CD8-positive, alpha-beta memory T cell (primary cell): Measurements from ENCODE around the gene ERCC6L2. TPM values are rescaled to one million over a fixed set of nuclear protein-coding genes. Genes with fewer than 3 reads are reported as not detected.

ENCODE experiments used
- CTCF ChIA-PET: fragments of 350-600 bp; sonication (Branson Sonifier 250); formaldehyde crosslinking; loops from one replicate; lab custom pipeline; 2021; ENCODE audit warnings: antibody characterized with exemption; lab: Charles Lee
- POLR2A ChIA-PET: fragments of 350-600 bp; sonication (Branson Sonifier 250); formaldehyde crosslinking; loops from one replicate; lab custom pipeline; 2021; ENCODE audit warnings: antibody characterized with exemption; lab: Charles Lee
- DNase-seq, 5 donors: peaks; one replicate each; pipeline versions ENCODE4 v3.0.0 to v3.0.0-alpha.2; 2020 to 2022; ENCODE audit warnings: mixed read lengths in 1 of 5
- H3K27ac ChIP-seq: one replicate; pipeline ENCODE4 v1.7.0; 2013; ENCODE audit warnings: low read depth, mild to moderate bottlenecking, low read length, moderate library complexity
- H3K27me3 ChIP-seq: 2 replicates; pipeline ENCODE4 v1.7.0; 2013; ENCODE audit warnings: low read length, mild to moderate bottlenecking; ENCODE audit not compliant: insufficient read depth, poor library complexity, severe bottlenecking
- H3K36me3 ChIP-seq: 2 replicates; pipeline ENCODE4 v1.7.0; 2013; ENCODE audit warnings: mild to moderate bottlenecking, low read length, moderate library complexity; ENCODE audit not compliant: insufficient read depth
- H3K4me1 ChIP-seq: 2 replicates; pipeline ENCODE4 v1.7.0; 2013; ENCODE audit warnings: mild to moderate bottlenecking, low read length, moderate library complexity; ENCODE audit not compliant: insufficient read depth
- H3K4me3 ChIP-seq: 2 replicates; pipeline ENCODE4 v1.7.0; 2013; ENCODE audit warnings: mild to moderate bottlenecking, low read length
- H3K9me3 ChIP-seq: 2 replicates; pipeline ENCODE4 v1.7.0; 2013; ENCODE audit warnings: mild to moderate bottlenecking, low read length
- H3K27ac Mint-ChIP-seq, 8 donors: one replicate each; pipeline ENCODE4 v1.8.0; 2020 to 2021; ENCODE audit warnings: mixed read lengths in 8 of 8, mild to moderate bottlenecking in 6 of 8, inconsistent platforms in 3 of 8, moderate library complexity in 3 of 8
- H3K27me3 Mint-ChIP-seq, 2 donors: one replicate each; pipeline ENCODE4 v1.8.0; 2020 to 2021; ENCODE audit warnings: mixed read lengths in 2 of 2, mild to moderate bottlenecking in 1 of 2, moderate library complexity in 1 of 2
- H3K36me3 Mint-ChIP-seq, 3 donors: one replicate each; pipeline ENCODE4 v1.8.0; 2020 to 2021; ENCODE audit warnings: mixed read lengths in 3 of 3, inconsistent platforms in 1 of 3, mild to moderate bottlenecking in 1 of 3
- H3K4me1 Mint-ChIP-seq, 3 donors: one replicate each; pipeline ENCODE4 v1.8.0; 2020 to 2021; ENCODE audit warnings: mixed read lengths in 3 of 3, inconsistent platforms in 1 of 3, mild to moderate bottlenecking in 1 of 3
- H3K4me3 Mint-ChIP-seq, 7 donors: one replicate each; pipeline ENCODE4 v1.8.0; 2020 to 2021; ENCODE audit warnings: mixed read lengths in 7 of 7, mild to moderate bottlenecking in 6 of 7, moderate library complexity in 4 of 7, inconsistent platforms in 2 of 7
- H3K9me3 Mint-ChIP-seq, 5 donors: one replicate each; pipeline ENCODE4 v1.8.0; 2020 to 2022; ENCODE audit warnings: mixed read lengths in 5 of 5, mild to moderate bottlenecking in 3 of 5, moderate library complexity in 2 of 5, inconsistent platforms in 1 of 5
- polyA plus RNA-seq: library from polyadenylated mRNA; unstranded; fragments of 300-500 nt; fragmentation: Illumina TruSeq; gene quantifications from one replicate; pipeline ENCODE4 v1.2.3, GENCODE V29; 2021
- total RNA-seq, 2 experiments: library from RNA; stranded (reverse); gene quantifications; one replicate each; pipeline ENCODE4 v1.2.3, GENCODE V29; 2021

ERCC6L2 gene
- total and polyA plus RNA-seq, 3 experiments from 2014 or later = 30.0 to 41.2 (median 32.7) TPM

DNA sequence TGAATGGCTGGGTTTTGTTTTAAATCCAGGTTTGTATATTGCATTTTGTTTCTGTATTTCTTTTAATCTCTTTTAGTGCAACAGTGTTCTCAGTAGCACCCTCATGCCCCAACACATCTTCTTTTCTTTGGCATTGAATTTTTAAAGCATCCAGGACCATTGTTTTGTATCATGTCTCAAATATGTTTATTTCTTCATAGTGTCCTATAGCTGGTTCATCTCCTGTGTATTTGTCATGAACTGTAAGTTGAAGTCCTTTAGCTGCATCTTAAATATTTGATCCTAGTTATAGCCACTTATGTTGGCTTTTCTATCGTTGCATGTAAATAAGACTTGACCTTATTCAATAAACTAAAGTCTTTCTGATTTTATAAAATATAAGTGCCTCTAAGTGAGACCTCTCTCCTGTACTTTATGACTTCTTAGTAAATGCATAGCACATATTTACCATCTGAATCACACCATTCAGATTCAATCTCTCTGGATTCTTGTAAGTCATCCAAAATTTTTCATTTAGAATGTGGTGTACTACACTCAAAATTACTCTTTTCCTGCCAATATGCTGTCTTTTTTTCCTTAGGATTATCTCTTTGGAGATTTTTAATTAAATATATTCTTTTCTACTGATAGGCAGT, 21.0 kb upstream of the ERCC6L2 start:
- H3K27me3 ChIP-seq = no peaks in the 10 kb centered on the region
- no peak overlapping the region for H3K27ac ChIP-seq
- Mint-ChIP-seq H3K4me1 (peaks cover 4 to 22% (median 14%) of the 10 kb centered on the region in 3 donors), H3K27me3 (no peaks in the 10 kb centered on the region), H3K36me3 (peaks cover 0 to 4% (median 3%) of the 10 kb centered on the region in 3 donors), H3K9me3 (no peaks in the 10 kb centered on the region), H3K4me3 (no peak overlapping the region), H3K27ac (no peak overlapping the region)
- no peaks in the 10 kb centered on the region for H3K9me3 ChIP-seq
- ChIA-PET POLR2A (no interaction called here), CTCF (no interaction called here)
- no peaks in the 10 kb centered on the region for H3K36me3 ChIP-seq
- H3K4me1 ChIP-seq = no peaks in the 10 kb centered on the region
- no peak for DNase-seq
- H3K4me3 ChIP-seq = no peak overlapping the region

DNA sequence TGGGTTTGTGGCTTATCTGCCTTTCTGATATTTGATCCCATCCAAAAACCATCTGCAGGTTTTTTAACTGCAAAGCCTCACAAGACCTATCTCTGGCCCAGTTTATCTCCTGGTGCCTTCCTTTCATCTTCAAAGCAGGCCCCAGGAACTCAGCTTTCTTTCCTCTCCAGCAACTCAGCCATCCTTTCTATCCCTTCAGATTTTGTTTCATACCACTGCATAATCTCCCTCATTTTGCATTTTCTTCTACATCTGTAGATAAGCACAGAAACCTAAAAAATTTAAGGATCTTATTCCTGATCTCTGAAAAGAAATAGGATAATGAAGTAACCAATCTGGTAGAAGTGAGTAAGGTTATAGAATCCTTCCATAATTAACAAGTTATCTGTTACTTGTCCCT, 19.5 kb upstream of the ERCC6L2 start:
- Histone ChIP-seq H3K27me3 (no peaks in the 10 kb centered on the region), H3K9me3 (no peaks in the 10 kb centered on the region), H3K36me3 (no peaks in the 10 kb centered on the region), H3K4me1 (no peaks in the 10 kb centered on the region), H3K27ac (no peak overlapping the region), H3K4me3 (no peak overlapping the region)
- ChIA-PET POLR2A (interaction anchor here (0.6 kb wide), 1 partner anchor 32 kb away, joined by 4 read pairs; no protein-coding TSS in a partner anchor), CTCF (no interaction called here)
- Mint-ChIP-seq H3K27ac (no peak overlapping the region), H3K4me3 (no peak overlapping the region), H3K36me3 (peaks cover 0 to under 1% (median 0%) of the 10 kb centered on the region in 3 donors), H3K27me3 (no peaks in the 10 kb centered on the region), H3K4me1 (peaks cover 4 to 22% (median 14%) of the 10 kb centered on the region in 3 donors), H3K9me3 (peaks cover 0 to 2% (median 0%) of the 10 kb centered on the region in 5 donors)
- DNase-seq = no peak

DNA sequence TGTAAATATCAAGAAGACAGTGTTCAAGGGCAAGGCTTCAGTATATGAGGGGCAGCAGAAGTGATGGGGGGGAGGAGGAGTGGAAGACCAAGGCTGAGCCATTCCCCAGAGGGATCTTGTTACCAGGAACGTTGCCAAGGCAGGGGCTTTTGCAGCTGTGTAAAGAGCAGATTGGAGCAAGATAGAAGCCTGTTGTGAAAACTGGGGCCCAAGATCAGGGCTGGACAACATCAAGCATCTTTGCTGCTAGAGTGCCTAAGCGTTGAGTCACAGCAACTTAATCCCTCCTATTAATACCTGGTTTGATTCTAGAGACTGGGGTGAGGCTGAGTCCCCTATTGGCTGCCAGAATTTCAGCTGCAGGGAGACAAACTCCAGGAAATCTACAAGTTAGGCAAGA, 18.4 kb upstream of the ERCC6L2 start:
- no peak overlapping the region for H3K4me3 Mint-ChIP-seq
- Histone ChIP-seq H3K27ac (no peak overlapping the region), H3K9me3 (peaks cover 1% of the 10 kb centered on the region), H3K4me3 (no peak overlapping the region), H3K4me1 (no peaks in the 10 kb centered on the region), H3K27me3 (no peaks in the 10 kb centered on the region), H3K36me3 (no peaks in the 10 kb centered on the region)
- ChIA-PET CTCF (no interaction called here), POLR2A (no interaction called here)
- H3K4me1 Mint-ChIP-seq = peaks cover 4 to 16% (median 10%) of the 10 kb centered on the region in 3 donors
- peaks cover 1 to 7% (median 1%) of the 10 kb centered on the region in 3 donors for H3K36me3 Mint-ChIP-seq
- peaks cover 5 to 12% (median 6%) of the 10 kb centered on the region in 5 donors for H3K9me3 Mint-ChIP-seq
- no peak for DNase-seq
- H3K27ac Mint-ChIP-seq = no peak overlapping the region
- H3K27me3 Mint-ChIP-seq = no peaks in the 10 kb centered on the region

GRCh38 chr9:95857896-95858295, 17.6 kb upstream of the ERCC6L2 start:
- H3K27me3 Mint-ChIP-seq = no peaks in the 10 kb centered on the region
- H3K4me3 Mint-ChIP-seq = no peak overlapping the region
- POLR2A ChIA-PET = no interaction called here
- Histone ChIP-seq H3K27me3 (no peaks in the 10 kb centered on the region), H3K27ac (no peak overlapping the region), H3K4me1 (no peaks in the 10 kb centered on the region), H3K9me3 (peaks cover 6% of the 10 kb centered on the region), H3K4me3 (no peak overlapping the region), H3K36me3 (no peaks in the 10 kb centered on the region)
- peaks cover 1 to 12% (median 3%) of the 10 kb centered on the region in 3 donors for H3K36me3 Mint-ChIP-seq
- H3K9me3 Mint-ChIP-seq = peaks cover 9 to 19% (median 13%) of the 10 kb centered on the region in 5 donors
- peaks cover 0 to 9% (median 2%) of the 10 kb centered on the region in 3 donors for H3K4me1 Mint-ChIP-seq
- no peak for DNase-seq
- CTCF ChIA-PET = no interaction called here
- H3K27ac Mint-ChIP-seq = no peak overlapping the region

DNA sequence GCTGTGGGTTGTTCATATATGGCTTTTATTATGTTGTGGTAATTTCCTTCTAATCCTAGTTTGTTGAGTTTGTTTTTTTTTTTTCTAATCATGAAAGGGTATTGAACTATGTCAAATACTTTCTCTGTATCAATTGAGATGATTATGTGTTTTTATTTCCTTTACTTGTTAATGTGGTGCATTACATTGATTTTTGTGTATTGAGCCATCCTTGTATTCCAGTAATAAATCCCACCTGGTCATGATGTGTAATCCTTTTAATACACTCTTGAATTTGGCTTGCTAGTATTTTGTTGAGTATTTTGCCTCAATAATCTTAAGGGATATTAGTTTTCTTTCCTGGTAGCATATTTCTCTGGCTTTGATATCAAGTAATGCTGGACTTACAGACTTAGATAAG, 13.1 kb upstream of the ERCC6L2 start:
- Mint-ChIP-seq H3K36me3 (peaks cover 1 to 20% (median 7%) of the 10 kb centered on the region in 3 donors), H3K27me3 (no peaks in the 10 kb centered on the region), H3K4me1 (no peaks in the 10 kb centered on the region), H3K9me3 (peaks cover 17 to 30% (median 22%) of the 10 kb centered on the region in 5 donors), H3K4me3 (no peak overlapping the region), H3K27ac (no peak overlapping the region)
- DNase-seq = no peak
- POLR2A ChIA-PET = no interaction called here
- CTCF ChIA-PET = no interaction called here
- no peak overlapping the region for H3K4me3 ChIP-seq
- H3K27me3 ChIP-seq = no peaks in the 10 kb centered on the region
- H3K36me3 ChIP-seq = no peaks in the 10 kb centered on the region
- peaks cover 6% of the 10 kb centered on the region for H3K9me3 ChIP-seq
- no peaks in the 10 kb centered on the region for H3K4me1 ChIP-seq
- H3K27ac ChIP-seq = no peak overlapping the region

GRCh38 chr9:95864852-95865580, 10.5 kb upstream of the ERCC6L2 start:
- CTCF ChIA-PET = no interaction called here
- no peak overlapping the region for H3K4me3 Mint-ChIP-seq
- H3K27me3 ChIP-seq = no peaks in the 10 kb centered on the region

GRCh38 chr9:95870352-95870751, 5.1 kb upstream of the ERCC6L2 start:
- CTCF ChIA-PET = no interaction called here
- H3K36me3 ChIP-seq = peaks cover 5% of the 10 kb centered on the region
- no peaks in the 10 kb centered on the region for H3K9me3 ChIP-seq
- Mint-ChIP-seq H3K4me1 (peaks cover 18 to 23% (median 19%) of the 10 kb centered on the region in 3 donors), H3K4me3 (no peak overlapping the region), H3K9me3 (peaks cover under 1 to 15% (median 6%) of the 10 kb centered on the region in 5 donors), H3K27ac (no peak overlapping the region), H3K36me3 (peaks cover 21 to 47% (median 40%) of the 10 kb centered on the region in 3 donors), H3K27me3 (no peaks in the 10 kb centered on the region)
- no peak for DNase-seq
- peaks cover 9% of the 10 kb centered on the region for H3K4me1 ChIP-seq
- no peaks in the 10 kb centered on the region for H3K27me3 ChIP-seq
- POLR2A ChIA-PET = no interaction called here
- no peak overlapping the region for H3K27ac ChIP-seq
- no peak overlapping the region for H3K4me3 ChIP-seq

More at GRCh38 chr9:95864852-95865580, 10.5 kb upstream of the ERCC6L2 start:
- Mint-ChIP-seq H3K36me3 (peaks cover 4 to 23% (median 10%) of the 10 kb centered on the region in 3 donors), H3K4me1 (no peaks in the 10 kb centered on the region), H3K9me3 (peaks cover 17 to 33% (median 25%) of the 10 kb centered on the region in 5 donors), H3K27ac (no peak overlapping the region), H3K27me3 (no peaks in the 10 kb centered on the region)
- Histone ChIP-seq H3K9me3 (peaks cover 6% of the 10 kb centered on the region), H3K4me1 (no peaks in the 10 kb centered on the region), H3K4me3 (no peak overlapping the region), H3K36me3 (no peaks in the 10 kb centered on the region), H3K27ac (no peak overlapping the region)
- no peak for DNase-seq
- POLR2A ChIA-PET = no interaction called here

DNA sequence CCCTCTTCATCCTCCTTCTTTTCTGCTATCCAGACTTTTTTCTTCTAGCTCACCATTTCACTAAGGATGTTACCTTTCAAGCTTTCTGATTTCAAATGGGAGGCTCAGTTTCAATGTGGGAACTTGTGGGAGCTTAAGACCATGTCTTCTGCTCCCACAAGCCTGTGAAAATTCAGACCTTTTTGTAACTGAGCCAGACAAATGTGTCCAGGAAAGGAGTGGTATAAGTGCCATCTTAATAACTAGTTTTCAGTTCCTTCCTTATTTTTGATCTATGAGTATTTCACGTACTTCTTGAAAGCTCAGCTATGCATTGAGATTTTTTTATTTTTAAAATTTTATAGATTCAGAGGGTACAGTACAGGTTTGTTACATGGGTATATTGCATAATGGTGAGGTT, 4.6 kb upstream of the ERCC6L2 start:
- CTCF ChIA-PET = no interaction called here
- Histone ChIP-seq H3K9me3 (no peaks in the 10 kb centered on the region), H3K4me3 (no peak overlapping the region), H3K4me1 (peaks cover 9% of the 10 kb centered on the region), H3K27ac (no peak overlapping the region), H3K36me3 (peaks cover 5% of the 10 kb centered on the region), H3K27me3 (no peaks in the 10 kb centered on the region)
- Mint-ChIP-seq H3K27ac (peak overlapping the region in 1 of 8 donors; percentile 74), H3K9me3 (peaks cover 1 to 14% (median 6%) of the 10 kb centered on the region in 5 donors), H3K36me3 (peaks cover 21 to 53% (median 40%) of the 10 kb centered on the region in 3 donors), H3K4me3 (no peak overlapping the region), H3K27me3 (no peaks in the 10 kb centered on the region), H3K4me1 (peaks cover 18 to 23% (median 19%) of the 10 kb centered on the region in 3 donors)
- POLR2A ChIA-PET = no interaction called here
- no peak for DNase-seq
